SK-N-SH (cell line): ENCODE results near the gene GRID2IP.

Experiments
- EP300 ChIP-seq, 2 experiments: IDR thresholded peaks; 2 replicates each; pipeline versions ENCODE4 v1.4.0 to v1.6.1; 2012; ENCODE audit warnings: borderline replicate concordance in 1 of 2, low read depth in 1 of 2, low read length in 1 of 2
- EZH2phosphoT487 ChIP-seq: fragments of 200-600 bp; sonication (generic); IDR thresholded peaks from 2 replicates; pipeline ENCODE4 v1.6.1; 2017; ENCODE audit warnings: low read depth, mixed run types, mild to moderate bottlenecking, antibody characterized with exemption, moderate library complexity, borderline replicate concordance
- GABPA ChIP-seq: IDR thresholded peaks from 2 replicates; pipeline ENCODE4 v1.4.0; 2012; ENCODE audit warnings: low read depth, mild to moderate bottlenecking
- POLR2AphosphoS5 ChIP-seq: IDR thresholded peaks from 2 replicates; pipeline ENCODE4 v1.6.1; 2012; ENCODE audit warnings: low read depth, low read length
- RFX5 ChIP-seq: IDR thresholded peaks from 2 replicates; pipeline ENCODE4 v1.6.1; 2012; ENCODE audit warnings: mild to moderate bottlenecking, improper control_type of control experiment, low read length
- YY1 ChIP-seq: IDR thresholded peaks from 2 replicates; pipeline ENCODE4 v1.4.0; 2012; ENCODE audit warnings: low read depth, mild to moderate bottlenecking
- TF ChIP-seq, protein P1 (sequence below): fragments of 200-600 bp; sonication (generic); IDR thresholded peaks from 2 replicates; pipeline ENCODE4 v1.6.1; 2017; ENCODE audit warnings: antibody characterized with exemption, mild to moderate bottlenecking, moderate library complexity
- TF ChIP-seq, protein P2 (sequence below): fragments of 150-350 bp; IDR thresholded peaks from 2 replicates; pipeline ENCODE4 v1.6.1; 2016; ENCODE audit warnings: mild to moderate bottlenecking, low read depth, low read length
- TF ChIP-seq, protein P3 (sequence below): fragments of 150-350 bp; IDR thresholded peaks from 2 replicates; pipeline ENCODE4 v1.6.1; 2017; ENCODE audit warnings: antibody characterized with exemption, low read length, low read depth, borderline replicate concordance

DNA sequence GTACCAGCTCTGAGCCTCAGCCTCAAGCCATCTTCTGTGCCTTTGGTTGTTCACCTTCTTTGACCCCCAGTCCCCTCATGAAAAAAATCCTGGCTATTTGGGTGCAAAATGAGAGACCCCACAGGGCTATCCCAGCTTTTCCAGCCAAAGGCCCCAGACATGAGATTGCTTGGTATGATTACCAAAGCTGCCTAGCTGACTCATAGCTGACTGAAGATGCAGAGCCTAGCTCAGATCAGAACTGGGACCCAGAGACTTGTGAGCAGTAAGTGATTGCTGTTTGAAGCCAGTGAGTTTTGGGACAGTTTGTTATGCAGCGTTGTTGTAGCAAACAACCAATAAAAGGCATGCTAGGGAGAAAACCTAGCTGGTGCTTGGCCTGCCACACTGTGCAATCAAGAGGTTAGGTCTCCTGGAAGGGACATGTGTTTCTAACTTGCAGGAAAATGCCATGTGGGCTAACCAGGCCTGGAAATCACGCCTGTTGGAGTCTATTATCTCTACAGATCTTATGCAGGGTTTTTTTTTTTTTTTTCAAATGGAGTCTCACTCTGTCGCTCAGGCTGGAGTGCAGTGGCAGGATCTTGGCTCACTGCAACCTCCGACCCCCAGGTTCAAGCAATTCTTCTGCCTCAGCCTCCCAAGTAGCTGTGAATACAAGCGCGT is 55.5 kb downstream of the GRID2IP start:
- TF ChIP-seq, protein P1, sequence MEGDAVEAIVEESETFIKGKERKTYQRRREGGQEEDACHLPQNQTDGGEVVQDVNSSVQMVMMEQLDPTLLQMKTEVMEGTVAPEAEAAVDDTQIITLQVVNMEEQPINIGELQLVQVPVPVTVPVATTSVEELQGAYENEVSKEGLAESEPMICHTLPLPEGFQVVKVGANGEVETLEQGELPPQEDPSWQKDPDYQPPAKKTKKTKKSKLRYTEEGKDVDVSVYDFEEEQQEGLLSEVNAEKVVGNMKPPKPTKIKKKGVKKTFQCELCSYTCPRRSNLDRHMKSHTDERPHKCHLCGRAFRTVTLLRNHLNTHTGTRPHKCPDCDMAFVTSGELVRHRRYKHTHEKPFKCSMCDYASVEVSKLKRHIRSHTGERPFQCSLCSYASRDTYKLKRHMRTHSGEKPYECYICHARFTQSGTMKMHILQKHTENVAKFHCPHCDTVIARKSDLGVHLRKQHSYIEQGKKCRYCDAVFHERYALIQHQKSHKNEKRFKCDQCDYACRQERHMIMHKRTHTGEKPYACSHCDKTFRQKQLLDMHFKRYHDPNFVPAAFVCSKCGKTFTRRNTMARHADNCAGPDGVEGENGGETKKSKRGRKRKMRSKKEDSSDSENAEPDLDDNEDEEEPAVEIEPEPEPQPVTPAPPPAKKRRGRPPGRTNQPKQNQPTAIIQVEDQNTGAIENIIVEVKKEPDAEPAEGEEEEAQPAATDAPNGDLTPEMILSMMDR: no peak
- TF ChIP-seq EP300 (IDR thresholded peaks at IDR 0.05; ENCODE audit: borderline replicate concordance in 1 of 2, low read depth in 1 of 2, low read length in 1 of 2) (no peak), EZH2phosphoT487 (no peak), YY1 (no peak), POLR2AphosphoS5 (no peak), RFX5 (no peak), GABPA (no peak)
- TF ChIP-seq, protein P2, sequence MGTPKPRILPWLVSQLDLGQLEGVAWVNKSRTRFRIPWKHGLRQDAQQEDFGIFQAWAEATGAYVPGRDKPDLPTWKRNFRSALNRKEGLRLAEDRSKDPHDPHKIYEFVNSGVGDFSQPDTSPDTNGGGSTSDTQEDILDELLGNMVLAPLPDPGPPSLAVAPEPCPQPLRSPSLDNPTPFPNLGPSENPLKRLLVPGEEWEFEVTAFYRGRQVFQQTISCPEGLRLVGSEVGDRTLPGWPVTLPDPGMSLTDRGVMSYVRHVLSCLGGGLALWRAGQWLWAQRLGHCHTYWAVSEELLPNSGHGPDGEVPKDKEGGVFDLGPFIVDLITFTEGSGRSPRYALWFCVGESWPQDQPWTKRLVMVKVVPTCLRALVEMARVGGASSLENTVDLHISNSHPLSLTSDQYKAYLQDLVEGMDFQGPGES: no peak
- TF ChIP-seq, protein P3, sequence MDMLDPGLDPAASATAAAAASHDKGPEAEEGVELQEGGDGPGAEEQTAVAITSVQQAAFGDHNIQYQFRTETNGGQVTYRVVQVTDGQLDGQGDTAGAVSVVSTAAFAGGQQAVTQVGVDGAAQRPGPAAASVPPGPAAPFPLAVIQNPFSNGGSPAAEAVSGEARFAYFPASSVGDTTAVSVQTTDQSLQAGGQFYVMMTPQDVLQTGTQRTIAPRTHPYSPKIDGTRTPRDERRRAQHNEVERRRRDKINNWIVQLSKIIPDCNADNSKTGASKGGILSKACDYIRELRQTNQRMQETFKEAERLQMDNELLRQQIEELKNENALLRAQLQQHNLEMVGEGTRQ: no peak
